Endothelial cell of umbilical vein (primary cell): ENCODE measurements around the gene TXNRD1.

ENCODE experiments used
- CTCF ChIP-seq, 2 donors: IDR thresholded peaks; 1 replicate in 1 of 2; 2 replicates in 1 of 2; pipeline ENCODE4 v1.5.1; 2011; ENCODE audit warnings: low read length in 2 of 2, mild to moderate bottlenecking in 2 of 2, moderate library complexity in 2 of 2, control low read depth in 1 of 2, inconsistent platforms in 1 of 2, low read depth in 1 of 2; ENCODE audit not compliant: insufficient read depth in 1 of 2; ENCODE audit errors: extremely low read depth in 1 of 2
- EZH2 ChIP-seq: IDR thresholded peaks from 2 replicates; pipeline ENCODE4 v1.6.1; 2012; ENCODE audit warnings: borderline replicate concordance, low read depth, mild to moderate bottlenecking, moderate library complexity, low read length, inconsistent platforms; ENCODE audit not compliant: severe bottlenecking
- FOS ChIP-seq: IDR thresholded peaks from 2 replicates; pipeline ENCODE4 v1.6.1; 2011; ENCODE audit warnings: mild to moderate bottlenecking, low read length, moderate library complexity, borderline replicate concordance; ENCODE audit not compliant: insufficient read depth
- GATA2 ChIP-seq: IDR thresholded peaks from 2 replicates; pipeline ENCODE4 v1.7.0; 2011; ENCODE audit warnings: low read depth, mild to moderate bottlenecking, moderate library complexity, mixed read lengths, low read length; ENCODE audit not compliant: insufficient read length, insufficient read depth
- JUN ChIP-seq: IDR thresholded peaks from 2 replicates; pipeline ENCODE4 v1.6.1; 2011; ENCODE audit warnings: borderline replicate concordance, low read depth; ENCODE audit not compliant: insufficient read length, insufficient read depth
- MYC ChIP-seq: IDR thresholded peaks from one replicate; pipeline ENCODE4 v1.6.1; 2011; ENCODE audit warnings: mild to moderate bottlenecking, low read depth, low read length
- POLR2A ChIP-seq: IDR thresholded peaks from 2 replicates; pipeline ENCODE4 v1.6.1; 2012; ENCODE audit warnings: low read depth, mild to moderate bottlenecking, control low read depth, low read length
- POLR2AphosphoS5 ChIP-seq: IDR thresholded peaks from 2 replicates; pipeline ENCODE4 v1.6.1; 2012; ENCODE audit warnings: low read depth, mild to moderate bottlenecking, control low read depth, low read length, moderate library complexity; ENCODE audit not compliant: insufficient read depth
- TF ChIP-seq, protein P1 (sequence below): IDR thresholded peaks from 2 replicates; pipeline ENCODE4 v1.6.1; 2011; ENCODE audit not compliant: insufficient read depth, insufficient read length

DNA sequence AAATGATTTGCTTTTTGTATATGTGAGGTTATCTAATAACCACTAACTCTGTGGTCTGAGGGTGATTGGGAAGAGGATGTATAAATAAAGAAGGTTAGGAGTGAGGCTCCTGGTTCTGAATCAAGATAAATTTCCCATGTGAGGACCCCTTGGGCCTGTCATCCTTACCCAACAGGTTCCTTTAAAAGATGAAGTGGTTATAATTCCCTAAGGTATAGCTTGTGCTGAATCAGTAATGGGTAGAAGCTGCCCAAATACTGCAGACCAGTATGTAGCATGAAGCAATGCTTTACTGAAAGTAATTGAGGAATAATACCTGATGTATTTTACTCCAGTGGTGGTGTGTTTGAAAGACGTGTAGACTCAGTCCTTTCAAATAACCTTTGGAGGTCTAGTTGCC lies 96.6 kb downstream of the TXNRD1 start:
- TF ChIP-seq CTCF (IDR thresholded peaks at IDR 0.05; ENCODE audit: extremely low read depth in 1 of 2, insufficient read depth in 1 of 2, low read depth in 1 of 2, low read length in 2 of 2) (no peak), POLR2AphosphoS5 (no peak), POLR2A (no peak), EZH2 (no peak), JUN (no peak), GATA2 (no peak), MYC (no peak), FOS (no peak)
- TF ChIP-seq, protein P1, sequence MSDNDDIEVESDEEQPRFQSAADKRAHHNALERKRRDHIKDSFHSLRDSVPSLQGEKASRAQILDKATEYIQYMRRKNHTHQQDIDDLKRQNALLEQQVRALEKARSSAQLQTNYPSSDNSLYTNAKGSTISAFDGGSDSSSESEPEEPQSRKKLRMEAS: no peak
